ENCODE results near the gene BEND6. TPM values are rescaled to one million over a fixed set of nuclear protein-coding genes. Genes with fewer than 3 reads are reported as not detected.

Gene BEND6
- total and polyA plus RNA-seq, 10 of the 15 experiments (the other 5 are each of a cell fraction or from before 2014, with no cell fraction given) = 0.79 to 2.8 (median 1.6) TPM

DNA sequence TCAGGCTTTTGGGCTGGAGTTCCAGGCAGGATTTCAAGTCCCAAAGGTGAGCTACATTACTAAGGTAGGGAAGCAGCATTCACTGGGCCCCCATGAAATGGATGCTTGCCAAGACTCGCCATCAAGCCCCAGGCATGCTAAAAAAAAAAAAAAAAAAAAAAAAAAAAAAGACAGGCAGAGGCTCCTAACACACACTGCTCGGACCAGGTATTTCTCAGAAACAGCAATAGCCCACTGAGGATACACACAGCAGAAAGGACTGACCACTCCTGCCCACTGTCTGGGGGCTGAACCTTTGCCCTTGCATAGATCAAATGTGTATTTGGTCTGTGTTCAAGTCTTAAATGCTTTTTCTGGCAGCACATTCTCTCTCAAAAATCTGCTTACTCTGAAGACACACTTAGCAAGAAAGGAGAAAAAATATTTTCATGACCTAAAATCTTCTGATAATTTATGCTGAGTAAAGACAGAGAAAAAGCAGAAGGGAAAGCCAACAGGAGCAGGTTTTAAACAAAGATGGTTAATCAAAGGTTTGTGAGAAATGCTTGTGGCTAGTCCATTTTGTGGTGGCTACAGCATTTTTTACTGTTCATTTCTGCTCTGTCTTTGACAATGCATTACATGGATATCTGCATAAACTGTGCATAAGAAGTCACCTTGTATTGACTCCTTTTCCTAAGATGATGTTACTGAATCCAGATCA is 37.9 kb upstream of the BEND6 start:
- 33% methylated on average over 2 of the region's 2 CpGs for whole genome bisulfite sequencing (ENCODE audit: insufficient coverage, insufficient replicate concordance, low lambda C conversion rate, missing lambda C conversion rate)
- no peak for DNase-seq (ENCODE audit: low read depth, low spot score)
- TF ChIP-seq KLF5 (IDR thresholded peaks at IDR 0.05; ENCODE audit: partially characterized antibody) = no peak
- TF ChIP-seq ZZZ3 (IDR thresholded peaks at IDR 0.05; ENCODE audit: control insufficient read depth, insufficient read length, low read depth) = no peak
- TF ChIP-seq SPI1 (IDR thresholded peaks at IDR 0.05; ENCODE audit: borderline replicate concordance, insufficient read depth, low read depth, low read length) = peak; percentile 56; the same call in 1 of the 2 replicates
- TF ChIP-seq ZNF384 (IDR thresholded peaks at IDR 0.05; ENCODE audit: borderline replicate concordance, low read depth, low read length) = 0 out of 2 replicates have a peak, but pooled peaks have one; percentile 15
- peak; percentile 23; the same call in 1 of the 2 replicates for TF ChIP-seq RUNX3 (IDR thresholded peaks at IDR 0.05; ENCODE audit: low read length)
- ATAC-seq = peak; percentile 76
- Histone ChIP-seq H2AFZ (ENCODE audit: control insufficient read depth, low read depth, low read length) (peak overlapping the region; percentile 15; the same call in 1 of the 2 replicates), H3K27ac (ENCODE audit: control insufficient read depth, insufficient read depth) (no peak overlapping the region), H3K9ac (ENCODE audit: control insufficient read depth, insufficient read depth, low read length) (no peak overlapping the region), H3K4me1 (ENCODE audit: control insufficient read depth, insufficient read depth, low read length) (peaks cover 4% of the 10 kb centered on the region), H3K79me2 (ENCODE audit: control insufficient read depth, insufficient read depth, low read length) (no peaks in the 10 kb centered on the region), H3K4me3 (no peak overlapping the region), H3K4me2 (ENCODE audit: control insufficient read depth, insufficient read depth) (no peak overlapping the region), H3K9me3 (replicated peaks; ENCODE audit: control insufficient read depth, insufficient read depth, low read length) (no peaks in the 10 kb centered on the region), H4K20me1 (ENCODE audit: control insufficient read depth, insufficient read depth) (no peaks in the 10 kb centered on the region), H3K36me3 (ENCODE audit: control insufficient read depth in 2 of 2, insufficient read depth in 2 of 2, low read length in 1 of 2) (no peaks in the 10 kb centered on the region), H3K27me3 (replicated peaks in 1 of 2; ENCODE audit: control insufficient read depth in 2 of 2, insufficient read depth in 2 of 2, low read length in 1 of 2) (no peaks in the 10 kb centered on the region)
- CTCF ChIA-PET = interaction anchor here (1.0 to 1.2 kb wide), 4 partner anchors 12 to 137 kb away, joined by 3 to 6 read pairs (median 4); no protein-coding TSS in a partner anchor
- POLR2A ChIA-PET = interaction anchor here (0.7 kb wide), 1 partner anchor 33 kb away, joined by 6 read pairs; no protein-coding TSS in a partner anchor
- peak; percentile 64 for FAIRE-seq
- in situ Hi-C loops (cut with MboI) (no loop called here), intact Hi-C loops (cut with micrococcal nuclease; ENCODE audit: unreplicated experiment) (no loop called here)
- BruUV-seq (replicated peaks) = no TSS peak
- SMC1A ChIA-PET (ENCODE audit: uncharacterized antibody, unreplicated experiment) = interaction anchor here (1.0 to 1.7 kb wide), 3 partner anchors 12 to 21 kb away, joined by 3 to 4 read pairs (median 3); no protein-coding TSS in a partner anchor
- RAD21 ChIA-PET (ENCODE audit: unreplicated experiment) = interaction anchor here (0.6 to 0.7 kb wide), 2 partner anchors 279 to 407 kb away, joined by 5 read pairs; no protein-coding TSS in a partner anchor

DNA sequence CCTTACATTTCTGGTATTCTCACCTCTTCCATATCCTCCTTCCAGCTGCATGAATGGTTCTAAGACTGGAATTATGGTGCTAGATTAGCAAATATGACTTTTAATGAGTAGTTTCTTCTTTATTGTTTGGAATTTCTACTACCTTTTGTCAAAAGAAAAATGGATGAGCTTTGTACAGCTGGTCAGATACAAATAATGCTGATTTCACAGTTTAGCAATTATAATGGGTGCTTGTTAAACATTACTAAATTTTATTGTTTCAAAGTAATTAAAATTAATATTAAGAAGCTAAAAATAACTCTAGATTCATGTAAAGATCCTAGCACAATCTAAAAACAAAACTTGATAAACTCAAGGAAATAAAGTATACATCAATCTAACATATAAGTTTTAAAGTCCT is 32.3 kb upstream of the BEND6 start:
- Histone ChIP-seq H3K27me3 (replicated peaks in 1 of 2; ENCODE audit: control insufficient read depth in 2 of 2, insufficient read depth in 2 of 2, low read length in 1 of 2) (no peaks in the 10 kb centered on the region), H3K4me1 (ENCODE audit: control insufficient read depth, insufficient read depth, low read length) (no peaks in the 10 kb centered on the region), H3K27ac (ENCODE audit: control insufficient read depth, insufficient read depth) (no peak overlapping the region), H2AFZ (ENCODE audit: control insufficient read depth, low read depth, low read length) (no peak overlapping the region), H3K4me3 (no peak overlapping the region), H3K9me3 (replicated peaks; ENCODE audit: control insufficient read depth, insufficient read depth, low read length) (no peaks in the 10 kb centered on the region), H3K9ac (ENCODE audit: control insufficient read depth, insufficient read depth, low read length) (no peak overlapping the region), H3K36me3 (ENCODE audit: control insufficient read depth in 2 of 2, insufficient read depth in 2 of 2, low read length in 1 of 2) (no peaks in the 10 kb centered on the region), H4K20me1 (ENCODE audit: control insufficient read depth, insufficient read depth) (no peaks in the 10 kb centered on the region), H3K79me2 (ENCODE audit: control insufficient read depth, insufficient read depth, low read length) (no peaks in the 10 kb centered on the region), H3K4me2 (ENCODE audit: control insufficient read depth, insufficient read depth) (no peak overlapping the region)
- DNase-seq (ENCODE audit: low read depth, low spot score) = no peak
- in situ Hi-C loops (cut with MboI) (no loop called here), intact Hi-C loops (cut with micrococcal nuclease; ENCODE audit: unreplicated experiment) (no loop called here)
- RAD21 ChIA-PET (ENCODE audit: unreplicated experiment) = interaction anchor here (0.8 kb wide), 1 partner anchor 20 kb away, joined by 3 read pairs; no protein-coding TSS in a partner anchor
- POLR2A ChIA-PET = no interaction called here
- CTCF ChIA-PET = interaction anchor here (1.1 to 7.7 kb wide), 3 partner anchors 10 to 35 kb away, joined by 4 to 66 read pairs (median 6); no protein-coding TSS in a partner anchor
- SMC1A ChIA-PET (ENCODE audit: uncharacterized antibody, unreplicated experiment) = interaction anchor here (1.1 to 1.4 kb wide), 2 partner anchors 12 to 18 kb away, joined by 5 to 6 read pairs; no protein-coding TSS in a partner anchor
- no peak for ATAC-seq
- BruUV-seq (replicated peaks) = no TSS peak
- FAIRE-seq = no peak
- TF ChIP-seq, protein P1, sequence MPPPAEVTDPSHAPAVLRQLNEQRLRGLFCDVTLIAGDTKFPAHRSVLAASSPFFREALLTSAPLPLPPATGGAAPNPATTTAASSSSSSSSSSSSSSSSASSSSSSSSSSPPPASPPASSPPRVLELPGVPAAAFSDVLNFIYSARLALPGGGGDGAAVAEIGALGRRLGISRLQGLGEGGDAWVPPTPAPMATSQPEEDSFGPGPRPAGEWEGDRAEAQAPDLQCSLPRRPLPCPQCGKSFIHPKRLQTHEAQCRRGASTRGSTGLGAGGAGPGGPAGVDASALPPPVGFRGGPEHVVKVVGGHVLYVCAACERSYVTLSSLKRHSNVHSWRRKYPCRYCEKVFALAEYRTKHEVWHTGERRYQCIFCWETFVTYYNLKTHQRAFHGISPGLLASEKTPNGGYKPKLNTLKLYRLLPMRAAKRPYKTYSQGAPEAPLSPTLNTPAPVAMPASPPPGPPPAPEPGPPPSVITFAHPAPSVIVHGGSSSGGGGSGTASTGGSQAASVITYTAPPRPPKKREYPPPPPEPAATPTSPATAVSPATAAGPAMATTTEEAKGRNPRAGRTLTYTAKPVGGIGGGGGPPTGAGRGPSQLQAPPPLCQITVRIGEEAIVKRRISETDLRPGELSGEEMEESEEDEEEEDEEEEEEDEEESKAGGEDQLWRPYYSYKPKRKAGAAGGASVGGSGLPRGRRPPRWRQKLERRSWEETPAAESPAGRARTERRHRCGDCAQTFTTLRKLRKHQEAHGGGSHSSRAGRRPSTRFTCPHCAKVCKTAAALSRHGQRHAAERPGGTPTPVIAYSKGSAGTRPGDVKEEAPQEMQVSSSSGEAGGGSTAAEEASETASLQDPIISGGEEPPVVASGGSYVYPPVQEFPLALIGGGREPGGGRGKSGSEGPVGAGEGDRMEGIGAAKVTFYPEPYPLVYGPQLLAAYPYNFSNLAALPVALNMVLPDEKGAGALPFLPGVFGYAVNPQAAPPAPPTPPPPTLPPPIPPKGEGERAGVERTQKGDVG (CRISPR knock-in tag; IDR thresholded peaks at IDR 0.05) = no peak
- TF ChIP-seq KAT2A (conservative IDR thresholded peaks at IDR 0.05; ENCODE audit: control insufficient read depth, low read depth, low read length) = no peak
- TF ChIP-seq, protein P2, sequence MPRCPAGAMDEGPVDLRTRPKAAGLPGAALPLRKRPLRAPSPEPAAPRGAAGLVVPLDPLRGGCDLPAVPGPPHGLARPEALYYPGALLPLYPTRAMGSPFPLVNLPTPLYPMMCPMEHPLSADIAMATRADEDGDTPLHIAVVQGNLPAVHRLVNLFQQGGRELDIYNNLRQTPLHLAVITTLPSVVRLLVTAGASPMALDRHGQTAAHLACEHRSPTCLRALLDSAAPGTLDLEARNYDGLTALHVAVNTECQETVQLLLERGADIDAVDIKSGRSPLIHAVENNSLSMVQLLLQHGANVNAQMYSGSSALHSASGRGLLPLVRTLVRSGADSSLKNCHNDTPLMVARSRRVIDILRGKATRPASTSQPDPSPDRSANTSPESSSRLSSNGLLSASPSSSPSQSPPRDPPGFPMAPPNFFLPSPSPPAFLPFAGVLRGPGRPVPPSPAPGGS (IDR thresholded peaks at IDR 0.05; ENCODE audit: borderline replicate concordance, insufficient read depth, low read depth, low read length, poor library complexity, severe bottlenecking) = no peak
- no peak for TF ChIP-seq RB1 (IDR thresholded peaks at IDR 0.05; ENCODE audit: borderline replicate concordance)
